CD4-positive, alpha-beta T cell treated with Interleukin-15 for 4 hours (primary cell): Measurements from ENCODE around the gene NRM.
"Not testable (repeated sequence)": the region's sequence is repeated elsewhere in the genome, so short reads cannot be mapped to it uniquely, and the experiment has no call there.

Experiments
- DNase-seq: peaks from one replicate; pipeline ENCODE4 v3.0.0-alpha.2; 2020; ENCODE audit warnings: low spot score

Gene NRM

GRCh38 chr6:30719791-30720737 lies 29.3 kb upstream of the NRM start, which contains the start of gene TUBB:
TUBB (plus strand) TSS chr6:30720352; CDS start chr6:30720507, 155 bp downstream.
- peak; percentile 96 for DNase-seq

GRCh38 chr6:30719356-30719755 lies 28.6 kb upstream of the NRM start:
- DNase-seq: no peak

- not testable (repeated sequence) for DNase-seq
Observed at GRCh38 chr6:30717845-30718720, 27.3 kb upstream of the NRM start.

GRCh38 chr6:30717129-30717844 lies 26.5 kb upstream of the NRM start, which contains the start of gene MDC1:
MDC1 (minus strand) TSS chr6:30717281; CDS start chr6:30715175, 2,106 bp downstream.
- peak; percentile 100 for DNase-seq

- DNase-seq: no peak
Observed at GRCh38 chr6:30716879-30717128, 26.0 kb upstream of the NRM start.

GRCh38 chr6:30714263-30714662 lies 23.5 kb upstream of the NRM start:
- DNase-seq: no peak

DNA sequence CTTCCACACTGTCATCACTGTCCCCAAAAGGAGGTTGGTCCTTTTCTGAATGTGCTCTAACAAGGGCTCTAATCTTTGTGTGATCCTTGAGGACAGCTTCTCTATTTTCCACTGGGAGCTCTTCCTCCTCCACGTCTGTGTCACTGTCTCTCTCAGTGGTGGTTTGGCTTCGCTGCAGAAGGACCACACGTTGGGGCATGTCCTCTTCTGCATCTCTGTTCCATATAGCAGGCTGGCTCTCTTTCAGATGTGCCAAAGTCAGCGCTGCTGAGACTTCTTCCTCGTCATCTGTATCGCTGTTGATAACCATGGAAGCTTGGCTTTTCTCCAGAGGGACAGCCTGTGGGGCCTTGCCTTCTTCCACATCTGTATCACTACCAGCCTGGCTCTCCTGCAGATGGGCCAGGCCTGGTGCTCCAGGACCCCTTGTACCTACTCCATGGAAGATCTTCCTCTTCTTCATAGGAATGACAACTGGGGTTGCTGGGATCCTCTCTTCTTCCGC lies 21.7 kb upstream of the NRM start:
- DNase-seq: no peak

DNA sequence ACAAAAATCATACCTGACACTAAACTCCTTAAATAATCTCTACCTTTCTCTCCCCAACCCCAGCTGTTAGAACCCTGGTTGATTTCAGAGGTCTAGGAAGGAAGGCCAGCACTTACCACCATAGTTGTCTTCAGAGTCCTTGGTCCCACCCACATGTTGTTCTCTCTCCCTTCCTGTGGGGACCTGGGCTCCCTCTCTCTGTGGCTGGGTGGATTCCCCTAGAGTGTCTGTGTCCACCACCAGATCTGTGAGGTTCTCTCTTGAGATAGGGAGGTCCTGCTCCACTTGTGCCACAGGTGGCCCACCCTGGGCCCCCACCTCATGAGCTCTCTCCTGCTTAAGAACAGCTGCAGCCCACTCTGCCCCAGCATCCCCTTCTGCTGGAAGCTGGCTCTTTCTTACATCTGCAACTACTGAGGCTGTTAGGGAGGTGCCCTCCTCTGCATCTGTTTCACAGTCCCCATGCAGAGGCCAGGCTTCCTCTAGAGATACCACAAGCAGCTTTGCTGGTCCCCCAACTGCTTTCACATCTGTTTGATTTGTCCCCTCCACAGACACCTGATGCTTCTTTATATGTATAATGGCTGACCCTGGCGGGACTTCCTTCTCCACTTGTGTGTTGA lies 21.1 kb upstream of the NRM start:
- DNase-seq: no peak

GRCh38 chr6:30709101-30709868 lies 18.5 kb upstream of the NRM start:
- DNase-seq: no peak

GRCh38 chr6:30707281-30707850 lies 16.6 kb upstream of the NRM start:
- DNase-seq: no peak

- no peak for DNase-seq
Observed at GRCh38 chr6:30705620-30706019, 14.8 kb upstream of the NRM start.

DNA sequence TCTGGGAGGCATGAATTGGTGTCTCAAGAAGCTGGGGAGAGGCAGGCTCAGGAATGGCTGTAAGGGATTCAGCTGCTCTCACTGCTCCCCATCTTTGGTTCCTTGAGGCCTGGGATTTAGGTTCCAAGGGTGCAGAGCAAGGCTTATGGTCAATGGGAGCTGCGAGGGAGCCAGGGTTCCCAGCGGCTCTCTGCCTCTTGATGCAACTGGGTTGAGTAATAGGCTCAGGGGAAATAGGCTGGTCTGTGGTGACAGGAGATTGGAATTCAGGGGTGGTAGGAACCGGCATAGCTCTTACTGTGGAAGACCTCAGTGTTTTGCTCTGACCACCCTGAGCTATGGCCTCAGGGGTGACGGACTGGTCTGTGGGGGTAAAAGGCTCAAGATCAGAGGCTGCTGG lies 13.0 kb upstream of the NRM start:
- no peak for DNase-seq

GRCh38 chr6:30703011-30703410 lies 12.2 kb upstream of the NRM start:
- DNase-seq: no peak

GRCh38 chr6:30700340-30700739 lies 9.6 kb upstream of the NRM start:
- no peak for DNase-seq

DNA sequence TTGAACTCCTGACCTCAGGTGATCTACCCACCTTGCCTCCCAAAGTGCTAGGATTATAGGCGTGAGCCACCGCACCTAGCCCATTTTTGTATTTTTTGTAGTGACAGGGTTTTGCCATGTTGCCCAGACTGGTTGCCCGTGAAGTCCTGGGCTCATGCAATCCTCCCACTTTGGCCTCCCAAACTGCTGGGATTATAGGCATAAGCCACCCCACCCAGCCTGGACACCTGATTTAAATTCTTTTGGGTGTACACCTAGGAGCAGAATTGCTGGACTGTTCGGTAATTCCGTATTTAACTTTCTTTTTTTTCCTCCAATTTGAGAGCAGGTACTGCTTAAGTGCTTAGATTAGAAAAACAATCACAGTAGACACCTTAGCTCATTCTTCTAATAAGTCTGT lies 5.6 kb upstream of the NRM start:
- no peak for DNase-seq

DNA sequence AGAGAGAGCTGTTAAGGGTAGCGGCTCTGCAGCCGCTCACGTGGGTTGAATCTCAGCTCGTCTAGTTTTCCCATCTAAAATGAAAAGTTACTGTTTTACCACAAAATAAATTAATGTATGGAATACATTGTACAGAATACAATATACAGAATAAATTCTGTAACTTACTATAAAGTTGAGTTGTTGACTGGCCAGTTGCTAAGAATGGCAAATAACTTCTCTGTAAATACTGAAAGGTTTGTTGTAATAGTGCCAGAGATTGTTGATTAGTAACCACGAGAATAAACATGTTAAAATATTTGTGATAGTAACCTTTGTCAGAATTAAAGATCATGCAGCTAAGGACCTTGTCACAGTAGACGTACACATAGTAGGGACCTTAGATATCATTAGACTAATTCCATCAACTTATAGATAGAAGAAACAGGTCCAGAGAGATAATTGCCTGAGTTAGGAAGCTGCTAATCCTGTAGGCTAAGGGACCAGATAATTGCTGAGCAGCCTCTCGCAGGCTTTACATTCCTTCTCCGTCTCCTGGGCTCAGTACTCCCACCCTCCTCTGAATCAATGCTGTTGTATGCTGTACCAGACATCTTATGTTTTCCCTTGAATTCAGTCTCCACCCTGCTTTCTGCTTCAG lies 544 bp upstream of the NRM start:
- DNase-seq: no peak

GRCh38 chr6:30689985-30690384 lies 799 bp downstream of the NRM start:
- DNase-seq: no peak

DNA sequence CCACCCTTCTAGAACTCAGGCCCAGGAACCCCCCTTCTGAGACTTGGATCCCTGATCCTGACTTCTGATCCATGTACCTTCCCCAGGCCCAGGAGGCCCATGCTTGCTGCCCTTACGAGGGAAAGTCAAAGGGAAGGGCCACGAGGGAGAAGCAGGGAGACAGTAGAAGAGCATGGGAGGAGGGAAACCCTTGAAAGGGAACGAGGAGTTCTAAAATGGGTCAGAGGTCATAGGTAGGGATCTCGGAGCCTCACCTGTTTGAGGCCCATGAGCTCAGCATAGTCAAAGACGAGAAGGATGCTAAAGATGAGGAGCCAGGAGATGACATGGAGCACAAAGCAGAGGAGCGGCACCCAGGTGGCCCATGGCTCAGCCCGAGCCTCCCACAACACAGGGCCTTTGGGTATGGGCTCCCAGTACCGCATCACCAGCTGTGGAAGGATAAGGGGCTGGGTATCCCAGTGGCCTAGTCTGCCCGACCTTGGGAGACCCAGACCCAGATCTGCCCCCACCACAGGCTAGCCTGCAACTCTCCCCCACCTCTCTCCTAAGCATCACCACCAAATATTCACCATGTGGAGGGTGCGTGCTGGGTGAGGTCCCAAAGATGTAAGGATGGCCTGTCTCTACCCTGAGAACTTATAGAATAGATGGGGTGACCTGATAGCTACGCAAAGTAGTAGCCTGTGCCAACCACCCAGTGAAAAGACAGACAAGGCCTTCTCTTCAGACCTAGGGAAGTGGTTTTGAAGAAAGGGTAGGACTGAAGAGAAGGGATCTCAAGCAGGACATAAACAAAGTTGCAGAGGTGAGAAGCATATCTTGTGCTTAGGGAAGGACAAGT lies 1.5 kb downstream of the NRM start:
- no peak for DNase-seq

DNA sequence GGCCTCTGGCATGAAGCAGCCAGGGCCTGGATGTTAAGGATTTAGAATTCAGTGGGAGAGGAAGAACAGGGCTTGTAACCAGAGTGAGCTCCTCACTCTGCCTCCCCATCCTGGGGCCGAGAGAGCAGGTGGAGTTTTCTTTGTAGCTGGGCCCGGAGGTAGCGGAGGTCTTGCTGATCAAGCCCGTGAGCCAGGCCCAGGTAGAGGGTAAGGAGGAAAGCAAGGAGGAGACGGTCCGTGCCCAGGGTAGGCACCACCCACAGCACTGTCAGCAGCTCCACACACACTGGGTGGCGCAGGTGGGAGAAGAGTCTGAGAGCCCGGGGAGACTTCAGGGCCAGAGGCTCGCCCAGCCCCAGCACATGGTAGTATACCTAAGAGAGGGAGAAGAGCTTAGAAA lies 2.2 kb downstream of the NRM start:
- no peak for DNase-seq
